ES-I3 (cell line): ENCODE measurements around the gene KIF17.
"Not testable (repeated sequence)": the region's sequence is repeated elsewhere in the genome, so short reads cannot be mapped to it uniquely, and the experiment has no call there.

Experiments
- H3K36me3 ChIP-seq: 2 replicates; pipeline ENCODE4 v1.6.1; 2013; ENCODE audit warnings: mild to moderate bottlenecking, low read length, control low read depth, moderate library complexity; ENCODE audit not compliant: insufficient read depth
- H3K4me1 ChIP-seq: 2 replicates; pipeline ENCODE4 v1.6.1; 2013; ENCODE audit warnings: mild to moderate bottlenecking, control low read depth, low read length; ENCODE audit not compliant: insufficient read depth
- H3K9ac ChIP-seq: 2 replicates; pipeline ENCODE4 v1.6.1; 2013; ENCODE audit warnings: low read depth, mild to moderate bottlenecking, low read length, moderate library complexity
- H3K9me3 ChIP-seq: 2 replicates; pipeline ENCODE4 v1.6.1; 2013; ENCODE audit warnings: mild to moderate bottlenecking, low read length, moderate library complexity; ENCODE audit not compliant: control insufficient read depth, insufficient read depth

Gene KIF17

GRCh38 chr1:20723537-20724363, 5.9 kb upstream of the KIF17 start:
- Histone ChIP-seq H3K9ac (no peak overlapping the region), H3K4me1 (peaks cover 9% of the 10 kb centered on the region; the same call in 1 of the 2 replicates), H3K9me3 (no peaks in the 10 kb centered on the region), H3K36me3 (no peaks in the 10 kb centered on the region)

GRCh38 chr1:20723159-20723536, 5.3 kb upstream of the KIF17 start:
- no peak overlapping the region for H3K9ac ChIP-seq
- peaks cover 7% of the 10 kb centered on the region; the same call in 1 of the 2 replicates for H3K4me1 ChIP-seq
- no peaks in the 10 kb centered on the region for H3K36me3 ChIP-seq
- H3K9me3 ChIP-seq: no peaks in the 10 kb centered on the region

DNA sequence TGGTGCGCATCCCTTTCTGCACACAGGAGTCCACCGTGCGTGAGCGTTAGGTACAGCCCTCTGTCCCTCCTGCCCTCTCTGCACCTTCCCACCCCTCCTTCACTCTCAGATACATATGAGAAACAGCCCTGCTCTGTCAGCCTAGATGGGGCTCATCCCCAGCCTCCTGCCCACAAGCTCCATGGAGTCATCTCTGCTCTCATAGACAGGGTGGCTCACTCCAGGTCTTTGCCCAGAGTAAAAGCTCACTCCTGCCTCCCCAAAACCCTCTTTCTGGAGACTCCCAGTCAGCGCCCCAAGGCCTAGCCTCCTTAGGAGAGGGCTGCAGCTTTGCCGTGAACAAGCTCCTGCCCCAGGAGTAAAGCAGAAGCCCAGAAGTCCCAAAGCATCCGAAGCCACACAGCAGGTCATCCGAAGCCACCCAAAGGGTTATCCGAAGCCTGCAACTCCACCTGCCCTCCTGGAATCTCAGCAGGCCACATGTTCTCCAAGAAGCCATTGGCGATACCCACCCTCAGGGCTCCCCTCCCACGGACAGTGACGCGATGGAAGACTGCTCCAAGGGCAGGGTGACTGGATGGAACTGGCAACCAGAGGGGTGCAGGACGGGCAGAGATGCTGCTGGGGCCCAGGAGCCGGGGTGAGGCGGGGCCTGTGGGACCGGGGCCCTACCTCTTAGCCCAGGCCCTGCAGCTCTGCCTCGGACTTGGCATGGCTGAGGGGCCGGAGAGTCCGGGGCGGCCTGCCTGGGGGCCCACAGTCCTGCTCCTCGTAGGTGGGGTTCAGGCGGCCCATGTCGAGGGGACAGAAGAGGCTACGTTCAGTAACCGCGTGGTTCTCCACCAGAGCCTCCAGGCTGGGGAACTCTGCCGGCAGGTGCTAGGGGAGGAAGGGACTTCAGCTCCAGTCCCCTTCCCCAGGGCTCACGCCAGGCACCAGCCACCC, 3.6 kb upstream of the KIF17 start:
- Histone ChIP-seq H3K9me3 (no peaks in the 10 kb centered on the region), H3K36me3 (no peaks in the 10 kb centered on the region), H3K4me1 (peaks cover 4% of the 10 kb centered on the region; the same call in 1 of the 2 replicates), H3K9ac (no peak overlapping the region)

GRCh38 chr1:20720631-20721091, 2.9 kb upstream of the KIF17 start:
- Histone ChIP-seq H3K9ac (no peak overlapping the region), H3K36me3 (no peaks in the 10 kb centered on the region), H3K4me1 (0 out of 2 replicates have a peak, but pooled peaks cover 4% of the 10 kb centered on the region), H3K9me3 (no peaks in the 10 kb centered on the region)

DNA sequence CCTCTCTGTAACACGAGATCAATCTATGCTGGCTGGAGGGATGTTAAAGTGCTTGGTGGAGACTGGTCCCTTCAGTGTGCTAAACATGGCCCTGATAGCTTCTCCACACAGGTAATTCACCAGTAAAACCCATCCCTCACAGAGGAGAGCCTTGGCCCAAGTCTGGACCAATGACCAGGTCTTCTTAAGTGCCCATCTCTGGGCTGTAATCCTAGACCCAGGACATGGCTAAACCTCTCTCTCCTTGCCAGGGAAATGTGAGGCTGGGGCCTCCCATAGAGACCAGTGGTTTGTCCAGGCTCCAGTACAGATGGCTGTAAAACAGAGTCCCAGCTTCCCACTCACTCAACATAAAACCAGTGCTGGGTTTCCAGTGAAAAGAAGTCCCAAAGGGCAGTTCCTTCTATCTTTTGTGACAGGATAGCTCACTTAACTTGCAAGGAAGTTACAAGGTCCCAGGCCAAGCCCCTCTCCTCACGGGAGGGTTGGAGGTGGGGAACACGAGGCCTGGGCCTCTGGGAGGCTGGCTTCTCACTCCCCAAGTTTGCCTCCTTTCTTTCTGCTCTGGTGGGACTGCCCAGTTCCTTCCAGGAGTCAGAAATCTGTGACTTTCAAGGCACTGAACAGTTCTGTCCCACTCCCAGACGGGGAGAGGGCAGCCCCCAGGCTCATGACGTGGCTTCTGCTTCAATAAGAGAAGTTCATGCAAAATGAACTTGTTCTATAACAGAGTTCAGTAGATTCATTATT, 2.2 kb upstream of the KIF17 start:
- H3K36me3 ChIP-seq: no peaks in the 10 kb centered on the region
- H3K9me3 ChIP-seq: no peaks in the 10 kb centered on the region
- H3K9ac ChIP-seq: no peak overlapping the region
- H3K4me1 ChIP-seq: 0 out of 2 replicates have a peak, but pooled peaks cover 4% of the 10 kb centered on the region

- 0 out of 2 replicates have a peak, but pooled peaks cover 4% of the 10 kb centered on the region for H3K4me1 ChIP-seq
- no peaks in the 10 kb centered on the region for H3K36me3 ChIP-seq
- no peaks in the 10 kb centered on the region for H3K9me3 ChIP-seq
- no peak overlapping the region for H3K9ac ChIP-seq
Observed at GRCh38 chr1:20719261-20719660, 1.5 kb upstream of the KIF17 start.

GRCh38 chr1:20718343-20718882, 606 bp upstream of the KIF17 start:
- H3K9me3 ChIP-seq, H3K36me3 ChIP-seq, H3K4me1 ChIP-seq: not testable (repeated sequence)
- H3K9ac ChIP-seq: peak overlapping the region; percentile 59

DNA sequence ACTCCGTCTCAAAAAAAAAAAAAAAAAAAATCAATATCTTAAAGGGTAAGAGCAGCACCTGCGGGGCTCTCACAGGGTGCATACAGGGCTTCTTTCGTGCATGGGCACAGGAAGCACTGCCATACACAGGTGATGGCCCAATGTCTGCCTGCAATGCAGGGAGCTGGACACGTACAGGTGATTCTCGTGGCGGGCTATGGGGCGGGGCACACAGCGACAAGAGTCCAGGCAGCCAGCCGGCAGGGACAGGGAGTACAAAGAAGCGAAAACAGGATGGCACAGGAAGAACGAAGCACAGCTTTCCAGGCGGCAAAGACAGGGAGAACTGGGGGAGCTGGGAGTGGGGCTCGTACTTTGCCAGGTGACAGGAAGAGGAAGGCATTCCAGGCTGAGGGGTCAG, 1.6 kb downstream of the KIF17 start:
- Histone ChIP-seq H3K9ac (no peak overlapping the region), H3K9me3 (no peaks in the 10 kb centered on the region), H3K36me3 (no peaks in the 10 kb centered on the region), H3K4me1 (0 out of 2 replicates have a peak, but pooled peaks cover 4% of the 10 kb centered on the region)

DNA sequence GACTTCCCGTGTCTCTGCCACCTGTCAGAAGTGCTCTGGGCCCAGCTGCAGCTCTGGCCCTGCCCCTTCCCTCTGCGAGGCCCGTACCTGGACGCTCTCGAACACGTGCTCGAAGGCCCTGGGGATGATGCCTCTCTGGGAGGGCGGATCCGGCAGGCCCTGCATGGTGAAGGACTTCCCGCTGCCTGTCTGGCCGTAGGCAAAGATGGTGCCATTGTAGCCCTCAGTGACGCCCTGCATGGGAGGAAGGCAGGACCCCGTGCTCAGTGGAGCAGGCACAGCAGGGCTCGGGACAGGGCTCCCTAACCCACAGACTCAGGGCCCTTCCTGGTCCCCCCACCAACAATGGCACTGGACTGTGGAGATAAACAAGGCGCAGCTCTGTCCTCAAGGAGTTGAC, 2.4 kb downstream of the KIF17 start:
- Histone ChIP-seq H3K9ac (no peak overlapping the region), H3K9me3 (no peaks in the 10 kb centered on the region)

GRCh38 chr1:20713440-20713839, 4.4 kb downstream of the KIF17 start:
- no peaks in the 10 kb centered on the region for H3K9me3 ChIP-seq
- H3K9ac ChIP-seq: no peak overlapping the region
- H3K36me3 ChIP-seq: no peaks in the 10 kb centered on the region
- 0 out of 2 replicates have a peak, but pooled peaks cover 4% of the 10 kb centered on the region for H3K4me1 ChIP-seq

More for the DNA sequence above, 2.4 kb downstream of the KIF17 start:
- no peaks in the 10 kb centered on the region for H3K36me3 ChIP-seq
- H3K4me1 ChIP-seq: 0 out of 2 replicates have a peak, but pooled peaks cover 4% of the 10 kb centered on the region

GRCh38 chr1:20712215-20712577, 5.6 kb downstream of the KIF17 start:
- Histone ChIP-seq H3K9ac (no peak overlapping the region), H3K9me3 (no peaks in the 10 kb centered on the region), H3K36me3 (no peaks in the 10 kb centered on the region), H3K4me1 (0 out of 2 replicates have a peak, but pooled peaks cover 4% of the 10 kb centered on the region)

- H3K36me3 ChIP-seq: no peaks in the 10 kb centered on the region
- no peaks in the 10 kb centered on the region for H3K9me3 ChIP-seq
- no peak overlapping the region for H3K9ac ChIP-seq
- 0 out of 2 replicates have a peak, but pooled peaks cover 2% of the 10 kb centered on the region for H3K4me1 ChIP-seq
Observed at GRCh38 chr1:20711285-20712214, 6.3 kb downstream of the KIF17 start.
